Loucy (cell line): Measurements from ENCODE around the gene MROH8.

Source experiments
- EZH2phosphoT487 ChIP-seq: fragments of 200-600 bp; IDR thresholded peaks from 2 replicates; pipeline ENCODE4 v1.6.1; 2018; ENCODE audit warnings: antibody characterized with exemption, mild to moderate bottlenecking, moderate library complexity, borderline replicate concordance
- TF ChIP-seq, protein P1 (sequence below): fragments of 200-600 bp; sonication (generic); conservative IDR thresholded peaks from 2 replicates; pipeline ENCODE4 v1.5.1; 2014; ENCODE audit warnings: mild to moderate bottlenecking, antibody characterized with exemption, low read length

DNA sequence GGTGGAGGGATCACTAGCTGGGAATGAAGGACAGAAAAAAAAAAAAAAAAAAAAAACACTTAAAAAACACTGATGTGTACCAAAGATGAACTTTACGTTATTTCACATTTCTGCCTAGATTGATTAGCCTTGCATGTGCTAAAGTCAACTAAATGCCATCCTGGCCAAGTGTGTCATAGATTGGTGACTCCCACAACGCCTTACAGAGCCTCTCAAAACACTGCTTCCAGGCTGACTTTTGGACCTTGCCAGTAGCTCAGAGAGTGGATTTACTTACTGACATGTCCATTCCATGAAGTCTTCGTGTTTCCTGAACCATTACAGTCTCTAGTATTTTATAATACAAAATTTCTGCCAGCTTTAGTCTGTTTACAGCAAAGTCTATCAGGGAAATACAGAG is 124.1 kb downstream of the MROH8 start:
- TF ChIP-seq, protein P1, sequence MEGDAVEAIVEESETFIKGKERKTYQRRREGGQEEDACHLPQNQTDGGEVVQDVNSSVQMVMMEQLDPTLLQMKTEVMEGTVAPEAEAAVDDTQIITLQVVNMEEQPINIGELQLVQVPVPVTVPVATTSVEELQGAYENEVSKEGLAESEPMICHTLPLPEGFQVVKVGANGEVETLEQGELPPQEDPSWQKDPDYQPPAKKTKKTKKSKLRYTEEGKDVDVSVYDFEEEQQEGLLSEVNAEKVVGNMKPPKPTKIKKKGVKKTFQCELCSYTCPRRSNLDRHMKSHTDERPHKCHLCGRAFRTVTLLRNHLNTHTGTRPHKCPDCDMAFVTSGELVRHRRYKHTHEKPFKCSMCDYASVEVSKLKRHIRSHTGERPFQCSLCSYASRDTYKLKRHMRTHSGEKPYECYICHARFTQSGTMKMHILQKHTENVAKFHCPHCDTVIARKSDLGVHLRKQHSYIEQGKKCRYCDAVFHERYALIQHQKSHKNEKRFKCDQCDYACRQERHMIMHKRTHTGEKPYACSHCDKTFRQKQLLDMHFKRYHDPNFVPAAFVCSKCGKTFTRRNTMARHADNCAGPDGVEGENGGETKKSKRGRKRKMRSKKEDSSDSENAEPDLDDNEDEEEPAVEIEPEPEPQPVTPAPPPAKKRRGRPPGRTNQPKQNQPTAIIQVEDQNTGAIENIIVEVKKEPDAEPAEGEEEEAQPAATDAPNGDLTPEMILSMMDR, result no peak
- TF ChIP-seq EZH2phosphoT487, result no peak
